GM12891 (cell line): Measurements from ENCODE around the gene SLC38A3.

ENCODE experiments used
- POLR2A ChIP-seq: IDR thresholded peaks from 2 replicates; pipeline ENCODE4 v1.6.1; 2011; ENCODE audit warnings: low read depth, low read length, control low read depth
- POLR2AphosphoS5 ChIP-seq: IDR thresholded peaks from 2 replicates; pipeline ENCODE4 v1.6.1; 2011; ENCODE audit warnings: low read depth, low read length, control low read depth
- SPI1 ChIP-seq: IDR thresholded peaks from 2 replicates; pipeline ENCODE4 v1.6.1; 2011; ENCODE audit warnings: low read depth, low read length, control low read depth
- TAF1 ChIP-seq: IDR thresholded peaks from 2 replicates; pipeline ENCODE4 v1.6.1; 2011; ENCODE audit warnings: low read depth, low read length, control low read depth

- TF ChIP-seq POLR2AphosphoS5 (no peak), POLR2A (no peak), TAF1 (no peak), SPI1 (peak; percentile 70)
Measured at GRCh38 chr3:50237133-50237651, 32.1 kb downstream of the SLC38A3 start.
